Suprapubic skin (tissue), 4 donors: ENCODE results near the gene MOB3C.

Experiments
- EP300 ChIP-seq: sonication (generic); formaldehyde crosslinking; IDR thresholded peaks from one replicate; pipeline ENCODE4 v1.6.1; 2017; ENCODE audit warnings: antibody characterized with exemption
- POLR2A ChIP-seq, 2 donors: fragments of 450-650 bp; IDR thresholded peaks; one replicate each; pipeline ENCODE4 v1.6.1; 2017; ENCODE audit warnings: antibody characterized with exemption in 2 of 2, mild to moderate bottlenecking in 2 of 2, moderate library complexity in 2 of 2
- POLR2AphosphoS5 ChIP-seq, 3 donors: sonication (generic); formaldehyde crosslinking; IDR thresholded peaks; one replicate each; pipeline ENCODE4 v1.6.1; 2017; ENCODE audit warnings: antibody characterized with exemption in 3 of 3
- TF ChIP-seq, protein P1 (sequence below), 2 donors: fragments of 200-600 bp in 1 of 2; fragments of 450-650 bp in 1 of 2; sonication (generic) in 1 of 2; IDR thresholded peaks; one replicate each; pipeline ENCODE4 v1.5.1; 2016 to 2019; ENCODE audit warnings: antibody characterized with exemption in 2 of 2, mild to moderate bottlenecking in 1 of 2, moderate library complexity in 1 of 2

DNA sequence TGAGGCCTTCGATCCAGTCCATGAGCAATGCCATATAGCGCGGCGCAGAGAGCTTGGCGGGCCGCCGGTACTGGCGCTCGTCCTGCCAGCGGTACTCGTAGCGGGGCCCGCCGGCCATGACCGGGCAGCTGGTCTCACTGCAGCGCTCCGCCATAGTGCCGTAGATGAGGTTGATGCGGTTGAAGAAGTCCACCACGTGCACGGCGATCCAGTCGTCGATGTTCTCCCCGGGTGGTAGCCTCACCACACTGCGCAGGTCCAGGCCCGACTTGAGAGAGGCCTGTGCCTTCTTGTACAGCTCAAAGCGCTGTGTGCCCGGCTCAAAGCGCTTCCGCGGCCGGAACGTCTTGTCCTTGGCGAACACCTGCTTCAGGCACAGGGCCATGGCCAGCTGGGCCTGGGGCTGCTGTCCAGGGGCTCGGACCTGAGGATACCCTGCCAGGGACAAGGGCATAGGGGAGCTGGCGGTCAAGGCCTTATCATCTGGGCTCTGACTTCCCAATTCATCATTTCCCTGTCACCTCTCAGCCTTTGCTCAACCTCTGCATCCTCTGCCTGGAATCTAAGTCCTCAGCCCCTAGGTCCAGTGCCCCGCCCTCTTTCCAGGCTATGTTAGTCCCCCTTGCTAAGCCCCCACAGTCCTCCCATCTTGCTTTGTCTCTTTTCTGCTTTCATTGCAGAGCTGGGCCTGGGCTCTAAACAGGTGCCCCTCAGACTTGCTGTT, 3.5 kb downstream of the MOB3C start:
- TF ChIP-seq, protein P1, sequence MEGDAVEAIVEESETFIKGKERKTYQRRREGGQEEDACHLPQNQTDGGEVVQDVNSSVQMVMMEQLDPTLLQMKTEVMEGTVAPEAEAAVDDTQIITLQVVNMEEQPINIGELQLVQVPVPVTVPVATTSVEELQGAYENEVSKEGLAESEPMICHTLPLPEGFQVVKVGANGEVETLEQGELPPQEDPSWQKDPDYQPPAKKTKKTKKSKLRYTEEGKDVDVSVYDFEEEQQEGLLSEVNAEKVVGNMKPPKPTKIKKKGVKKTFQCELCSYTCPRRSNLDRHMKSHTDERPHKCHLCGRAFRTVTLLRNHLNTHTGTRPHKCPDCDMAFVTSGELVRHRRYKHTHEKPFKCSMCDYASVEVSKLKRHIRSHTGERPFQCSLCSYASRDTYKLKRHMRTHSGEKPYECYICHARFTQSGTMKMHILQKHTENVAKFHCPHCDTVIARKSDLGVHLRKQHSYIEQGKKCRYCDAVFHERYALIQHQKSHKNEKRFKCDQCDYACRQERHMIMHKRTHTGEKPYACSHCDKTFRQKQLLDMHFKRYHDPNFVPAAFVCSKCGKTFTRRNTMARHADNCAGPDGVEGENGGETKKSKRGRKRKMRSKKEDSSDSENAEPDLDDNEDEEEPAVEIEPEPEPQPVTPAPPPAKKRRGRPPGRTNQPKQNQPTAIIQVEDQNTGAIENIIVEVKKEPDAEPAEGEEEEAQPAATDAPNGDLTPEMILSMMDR (IDR thresholded peaks at IDR 0.05) = no peak
- TF ChIP-seq POLR2AphosphoS5 (IDR thresholded peaks at IDR 0.05) (no peak), POLR2A (IDR thresholded peaks at IDR 0.05) (no peak), EP300 (no peak)
